ENCODE data around the gene HLCS. TPM values are rescaled to one million over a fixed set of nuclear protein-coding genes. Genes with fewer than 3 reads are reported as not detected.

The HLCS gene
- polyA plus RNA-seq, 1 of the 3 experiments (the other 2 are of a cell fraction) = 13.0 TPM

DNA sequence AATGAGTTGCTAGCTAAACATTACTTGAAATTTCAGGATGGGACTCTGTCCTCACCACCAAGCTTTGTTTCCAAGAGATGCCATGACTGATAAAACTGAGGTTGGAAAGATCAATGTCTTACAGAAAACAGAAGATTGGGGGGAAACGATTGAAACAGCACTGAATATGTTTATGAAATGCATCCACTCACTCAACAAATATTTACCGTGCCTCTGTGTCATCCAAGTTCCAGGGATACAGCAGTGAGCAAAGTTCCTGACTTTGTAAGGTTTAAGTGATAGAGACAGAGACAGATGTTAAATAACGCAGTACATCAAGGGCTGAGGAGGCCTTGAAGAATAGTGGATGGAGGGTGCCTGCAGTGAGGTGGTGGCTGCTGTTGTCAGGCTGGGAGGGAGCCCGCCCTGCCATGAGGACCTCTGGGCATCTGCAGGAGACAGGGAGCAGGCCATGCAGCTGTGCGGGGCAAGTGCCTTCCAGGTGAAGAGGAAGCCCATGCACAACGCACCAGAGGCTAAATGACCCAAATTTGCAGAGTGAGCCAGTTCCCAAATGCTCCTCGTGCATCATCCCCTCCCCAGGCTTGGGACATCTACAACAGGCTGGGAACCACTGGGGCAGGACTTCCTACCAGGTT, 108.0 kb downstream of the HLCS start:
- Histone ChIP-seq H4K20me1 (ENCODE audit: insufficient read depth) (no peaks in the 10 kb centered on the region), H3K27ac (ENCODE audit: low read depth in 2 of 2, low read length in 1 of 2) (no peak overlapping the region), H3K4me1 (ENCODE audit: control insufficient read depth in 1 of 2, insufficient read depth in 2 of 2, low read depth in 1 of 2, low read length in 1 of 2) (peaks cover 0 to 18% of the 10 kb centered on the region in 2 experiments; a peak in 2 of 4 replicates), H3K36me3 (replicated peaks in 1 of 2; ENCODE audit: control insufficient read depth in 1 of 2, insufficient read depth in 2 of 2, low read length in 1 of 2) (no peaks in the 10 kb centered on the region), H3F3A (replicated peaks; ENCODE audit: insufficient read depth) (peaks cover 7% of the 10 kb centered on the region), H3K9ac (no peak overlapping the region), H3K9me2 (no peaks in the 10 kb centered on the region), H3K9me3 (no peaks in the 10 kb centered on the region), H3K79me2 (ENCODE audit: insufficient read depth) (no peaks in the 10 kb centered on the region), H2AFZ (ENCODE audit: low read depth) (no peak overlapping the region), H3K4me2 (no peak overlapping the region), H3K4me3 (ENCODE audit: low read depth in 2 of 2, low read length in 1 of 2) (no peak overlapping the region), H3K27me3 (ENCODE audit: insufficient read depth) (no peaks in the 10 kb centered on the region)
- WGBS (ENCODE audit: low lambda C conversion rate) = 50% methylated on average over 5 of the region's 7 CpGs
- CTCF ChIA-PET = interaction anchor here (0.8 kb wide), 1 partner anchor 22 kb away, joined by 3 read pairs; no protein-coding TSS in a partner anchor
- DNase-seq = no peak
- POLR2A ChIA-PET = no interaction called here
- TF ChIP-seq TEAD4 (IDR thresholded peaks at IDR 0.05; ENCODE audit: borderline replicate concordance, insufficient read depth) (no peak), TCF12 (IDR thresholded peaks at IDR 0.05) (peak; percentile 4; the same call in 1 of the 2 replicates), GATA2 (CRISPR knock-in tag; IDR thresholded peaks at IDR 0.05) (no peak), TAF1 (IDR thresholded peaks at IDR 0.05; ENCODE audit: borderline replicate concordance, low read depth, low read length) (no peak), JUND (IDR thresholded peaks at IDR 0.05) (peak; percentile 9; the same call in 1 of the 2 replicates), CHD2 (IDR thresholded peaks at IDR 0.05; ENCODE audit: low read length, partially characterized antibody) (no peak), FOXJ3 (CRISPR knock-in tag; IDR thresholded peaks at IDR 0.05) (no peak)
- TF ChIP-seq, protein P1, sequence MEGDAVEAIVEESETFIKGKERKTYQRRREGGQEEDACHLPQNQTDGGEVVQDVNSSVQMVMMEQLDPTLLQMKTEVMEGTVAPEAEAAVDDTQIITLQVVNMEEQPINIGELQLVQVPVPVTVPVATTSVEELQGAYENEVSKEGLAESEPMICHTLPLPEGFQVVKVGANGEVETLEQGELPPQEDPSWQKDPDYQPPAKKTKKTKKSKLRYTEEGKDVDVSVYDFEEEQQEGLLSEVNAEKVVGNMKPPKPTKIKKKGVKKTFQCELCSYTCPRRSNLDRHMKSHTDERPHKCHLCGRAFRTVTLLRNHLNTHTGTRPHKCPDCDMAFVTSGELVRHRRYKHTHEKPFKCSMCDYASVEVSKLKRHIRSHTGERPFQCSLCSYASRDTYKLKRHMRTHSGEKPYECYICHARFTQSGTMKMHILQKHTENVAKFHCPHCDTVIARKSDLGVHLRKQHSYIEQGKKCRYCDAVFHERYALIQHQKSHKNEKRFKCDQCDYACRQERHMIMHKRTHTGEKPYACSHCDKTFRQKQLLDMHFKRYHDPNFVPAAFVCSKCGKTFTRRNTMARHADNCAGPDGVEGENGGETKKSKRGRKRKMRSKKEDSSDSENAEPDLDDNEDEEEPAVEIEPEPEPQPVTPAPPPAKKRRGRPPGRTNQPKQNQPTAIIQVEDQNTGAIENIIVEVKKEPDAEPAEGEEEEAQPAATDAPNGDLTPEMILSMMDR (IDR thresholded peaks at IDR 0.05) = no peak
- TF ChIP-seq, protein P2, sequence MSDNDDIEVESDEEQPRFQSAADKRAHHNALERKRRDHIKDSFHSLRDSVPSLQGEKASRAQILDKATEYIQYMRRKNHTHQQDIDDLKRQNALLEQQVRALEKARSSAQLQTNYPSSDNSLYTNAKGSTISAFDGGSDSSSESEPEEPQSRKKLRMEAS (IDR thresholded peaks at IDR 0.05; ENCODE audit: low read depth) = no peak

DNA sequence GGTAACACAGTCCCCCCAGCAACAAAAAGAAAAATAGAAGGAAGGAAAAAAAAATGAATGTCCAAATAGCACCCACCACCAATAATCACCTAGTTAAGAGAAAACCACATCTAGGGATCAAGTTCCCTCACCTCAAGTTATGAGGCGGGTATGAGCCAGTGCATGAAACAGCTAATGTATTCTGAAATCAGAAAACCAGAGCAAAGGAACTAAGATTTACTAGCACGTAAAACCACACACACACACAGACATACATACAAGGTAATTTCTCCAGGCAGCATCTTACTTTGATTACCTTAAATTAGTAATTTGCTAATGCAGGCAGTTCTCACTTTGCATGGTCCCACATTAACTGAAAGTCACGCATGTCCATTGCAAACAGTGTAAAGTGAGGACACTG, 109.8 kb downstream of the HLCS start:
- Histone ChIP-seq H3K4me3 (ENCODE audit: low read depth in 2 of 2, low read length in 1 of 2) (no peak overlapping the region), H4K20me1 (ENCODE audit: insufficient read depth) (no peaks in the 10 kb centered on the region), H3K4me1 (ENCODE audit: control insufficient read depth in 1 of 2, insufficient read depth in 2 of 2, low read depth in 1 of 2, low read length in 1 of 2) (peaks cover 6 to 18% of the 10 kb centered on the region in 2 experiments; a peak in 3 of 4 replicates), H3K9me2 (no peaks in the 10 kb centered on the region), H2AFZ (ENCODE audit: low read depth) (no peak overlapping the region), H3K4me2 (no peak overlapping the region), H3K79me2 (ENCODE audit: insufficient read depth) (no peaks in the 10 kb centered on the region), H3K9ac (no peak overlapping the region), H3K36me3 (replicated peaks in 1 of 2; ENCODE audit: control insufficient read depth in 1 of 2, insufficient read depth in 2 of 2, low read length in 1 of 2) (no peaks in the 10 kb centered on the region), H3F3A (replicated peaks; ENCODE audit: insufficient read depth) (peaks cover 7% of the 10 kb centered on the region), H3K27ac (ENCODE audit: low read depth in 2 of 2, low read length in 1 of 2) (no peak overlapping the region), H3K27me3 (ENCODE audit: insufficient read depth) (no peaks in the 10 kb centered on the region), H3K9me3 (no peaks in the 10 kb centered on the region)
- ChIA-PET POLR2A (no interaction called here), CTCF (no interaction called here)
- no peak for DNase-seq
- WGBS (ENCODE audit: low lambda C conversion rate) = 100% methylated on average over 3 of the region's 3 CpGs
- TF ChIP-seq EP300 (IDR thresholded peaks at IDR 0.05; ENCODE audit: borderline replicate concordance in 1 of 2, low read depth in 1 of 2, low read length in 1 of 2) = no peak
- no peak for TF ChIP-seq MXI1 (IDR thresholded peaks at IDR 0.05; ENCODE audit: low read depth, low read length)
- TF ChIP-seq GABPA (IDR thresholded peaks at IDR 0.05; ENCODE audit: low read depth) = no peak
- TF ChIP-seq, protein P3, sequence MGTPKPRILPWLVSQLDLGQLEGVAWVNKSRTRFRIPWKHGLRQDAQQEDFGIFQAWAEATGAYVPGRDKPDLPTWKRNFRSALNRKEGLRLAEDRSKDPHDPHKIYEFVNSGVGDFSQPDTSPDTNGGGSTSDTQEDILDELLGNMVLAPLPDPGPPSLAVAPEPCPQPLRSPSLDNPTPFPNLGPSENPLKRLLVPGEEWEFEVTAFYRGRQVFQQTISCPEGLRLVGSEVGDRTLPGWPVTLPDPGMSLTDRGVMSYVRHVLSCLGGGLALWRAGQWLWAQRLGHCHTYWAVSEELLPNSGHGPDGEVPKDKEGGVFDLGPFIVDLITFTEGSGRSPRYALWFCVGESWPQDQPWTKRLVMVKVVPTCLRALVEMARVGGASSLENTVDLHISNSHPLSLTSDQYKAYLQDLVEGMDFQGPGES (IDR thresholded peaks at IDR 0.05; ENCODE audit: low read depth, low read length) = no peak
- TF ChIP-seq RCOR1 (IDR thresholded peaks at IDR 0.05; ENCODE audit: low read length) = no peak
- no peak for TF ChIP-seq RFX5 (IDR thresholded peaks at IDR 0.05; ENCODE audit: low read length)
- no peak for TF ChIP-seq TEAD4 (IDR thresholded peaks at IDR 0.05; ENCODE audit: borderline replicate concordance, insufficient read depth)
- no peak for TF ChIP-seq POLR2AphosphoS5 (IDR thresholded peaks at IDR 0.05; ENCODE audit: low read depth, low read length)
- TF ChIP-seq FOXJ3 (CRISPR knock-in tag; IDR thresholded peaks at IDR 0.05) = no peak
- no peak for TF ChIP-seq NRF1 (IDR thresholded peaks at IDR 0.05; ENCODE audit: low read depth, low read length)
- TF ChIP-seq FOSL2 (IDR thresholded peaks at IDR 0.05; ENCODE audit: borderline replicate concordance, low read depth) = no peak
- TF ChIP-seq YY1 (IDR thresholded peaks at IDR 0.05; ENCODE audit: low read depth) = no peak
- no peak for TF ChIP-seq GATA2 (CRISPR knock-in tag; IDR thresholded peaks at IDR 0.05)
- TF ChIP-seq, protein P4, sequence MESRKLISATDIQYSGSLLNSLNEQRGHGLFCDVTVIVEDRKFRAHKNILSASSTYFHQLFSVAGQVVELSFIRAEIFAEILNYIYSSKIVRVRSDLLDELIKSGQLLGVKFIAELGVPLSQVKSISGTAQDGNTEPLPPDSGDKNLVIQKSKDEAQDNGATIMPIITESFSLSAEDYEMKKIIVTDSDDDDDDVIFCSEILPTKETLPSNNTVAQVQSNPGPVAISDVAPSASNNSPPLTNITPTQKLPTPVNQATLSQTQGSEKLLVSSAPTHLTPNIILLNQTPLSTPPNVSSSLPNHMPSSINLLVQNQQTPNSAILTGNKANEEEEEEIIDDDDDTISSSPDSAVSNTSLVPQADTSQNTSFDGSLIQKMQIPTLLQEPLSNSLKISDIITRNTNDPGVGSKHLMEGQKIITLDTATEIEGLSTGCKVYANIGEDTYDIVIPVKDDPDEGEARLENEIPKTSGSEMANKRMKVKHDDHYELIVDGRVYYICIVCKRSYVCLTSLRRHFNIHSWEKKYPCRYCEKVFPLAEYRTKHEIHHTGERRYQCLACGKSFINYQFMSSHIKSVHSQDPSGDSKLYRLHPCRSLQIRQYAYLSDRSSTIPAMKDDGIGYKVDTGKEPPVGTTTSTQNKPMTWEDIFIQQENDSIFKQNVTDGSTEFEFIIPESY (IDR thresholded peaks at IDR 0.05; ENCODE audit: borderline replicate concordance, low read depth) = no peak
- TF ChIP-seq, protein P5, sequence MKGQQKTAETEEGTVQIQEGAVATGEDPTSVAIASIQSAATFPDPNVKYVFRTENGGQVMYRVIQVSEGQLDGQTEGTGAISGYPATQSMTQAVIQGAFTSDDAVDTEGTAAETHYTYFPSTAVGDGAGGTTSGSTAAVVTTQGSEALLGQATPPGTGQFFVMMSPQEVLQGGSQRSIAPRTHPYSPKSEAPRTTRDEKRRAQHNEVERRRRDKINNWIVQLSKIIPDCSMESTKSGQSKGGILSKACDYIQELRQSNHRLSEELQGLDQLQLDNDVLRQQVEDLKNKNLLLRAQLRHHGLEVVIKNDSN (IDR thresholded peaks at IDR 0.05; ENCODE audit: borderline replicate concordance, low read depth) = no peak
- no peak for TF ChIP-seq EZH2phosphoT487 (IDR thresholded peaks at IDR 0.05; ENCODE audit: borderline replicate concordance, low read depth)
- no peak for TF ChIP-seq CHD2 (IDR thresholded peaks at IDR 0.05; ENCODE audit: low read length, partially characterized antibody)
